HT1080 (cell line): Measurements from ENCODE around the gene CD36. TPM values are rescaled to one million over a fixed set of nuclear protein-coding genes. Genes with fewer than 3 reads are reported as not detected.
"Not testable (repeated sequence)": the region's sequence is repeated elsewhere in the genome, so short reads cannot be mapped to it uniquely, and the experiment has no call there.

Source experiments
- DNase-seq: peaks from one replicate; pipeline ENCODE4 v3.0.0-alpha.2; 2015; ENCODE audit warnings: low read depth
- total RNA-seq: library from RNA; depleted of rRNA; stranded (reverse); fragments of >200 nt; shearing (Covaris generic); gene quantifications from 2 replicates; pipeline ENCODE4 v1.2.3, GENCODE V29; 2014

The CD36 gene
- total RNA-seq, 1 experiment from 2014 or later = not detected

DNA sequence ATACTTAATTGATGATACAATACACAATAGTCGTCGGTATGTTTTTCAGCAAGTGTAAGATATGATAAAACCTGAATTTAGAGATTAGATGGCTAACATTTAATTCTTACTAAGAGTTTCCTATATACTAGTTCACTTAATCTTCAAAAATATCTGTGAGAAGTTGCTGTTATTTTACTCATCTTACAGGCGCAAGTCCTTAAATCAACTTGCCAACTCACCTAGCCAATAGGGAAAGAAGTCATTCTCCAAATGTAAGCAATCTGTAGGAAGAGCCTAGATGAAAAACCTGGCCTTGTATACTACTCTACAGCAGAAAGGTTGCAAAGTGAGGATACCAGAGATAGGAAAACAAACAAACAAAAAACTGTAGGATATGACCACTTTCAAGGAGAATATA is 10.6 kb downstream of the CD36 start:
- DNase-seq = no peak

DNA sequence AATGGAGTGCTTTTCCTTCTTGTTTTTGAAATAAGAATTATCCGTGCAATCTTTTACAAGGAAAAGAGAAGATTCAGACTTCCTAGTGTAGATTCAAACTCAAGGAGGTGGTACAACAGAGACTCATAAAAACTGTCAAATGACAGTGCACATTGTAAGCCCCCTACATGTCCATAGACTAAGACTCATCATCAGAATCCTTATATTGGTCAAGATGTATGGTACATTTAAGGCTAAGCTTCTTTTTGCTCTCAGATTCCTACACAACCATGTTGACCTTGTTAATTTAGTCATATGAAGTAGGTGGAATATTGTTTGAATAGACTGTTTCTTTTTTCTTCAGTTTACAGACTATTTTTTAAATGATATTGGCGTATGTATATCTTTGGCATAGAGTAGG is 11.6 kb downstream of the CD36 start:
- no peak for DNase-seq

DNA sequence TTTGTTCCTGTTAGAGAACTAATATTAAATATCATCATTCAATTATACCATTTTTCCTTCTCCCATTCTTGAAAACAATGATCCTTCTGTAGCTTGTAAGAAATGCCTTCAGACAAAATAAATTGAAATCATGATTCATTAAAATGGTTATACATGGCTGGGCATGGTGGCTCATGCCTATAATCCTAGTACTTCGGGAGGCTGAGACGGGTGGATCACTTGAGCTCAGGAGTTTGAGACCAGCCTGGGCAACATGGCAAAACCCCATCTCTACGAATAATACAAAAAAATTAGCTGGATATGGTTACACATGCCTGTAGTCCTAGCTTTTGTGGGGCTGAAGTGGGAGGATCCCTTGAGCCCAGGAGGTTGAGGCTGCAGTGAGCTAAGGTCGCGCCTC is 13.0 kb downstream of the CD36 start:
- no peak for DNase-seq

DNA sequence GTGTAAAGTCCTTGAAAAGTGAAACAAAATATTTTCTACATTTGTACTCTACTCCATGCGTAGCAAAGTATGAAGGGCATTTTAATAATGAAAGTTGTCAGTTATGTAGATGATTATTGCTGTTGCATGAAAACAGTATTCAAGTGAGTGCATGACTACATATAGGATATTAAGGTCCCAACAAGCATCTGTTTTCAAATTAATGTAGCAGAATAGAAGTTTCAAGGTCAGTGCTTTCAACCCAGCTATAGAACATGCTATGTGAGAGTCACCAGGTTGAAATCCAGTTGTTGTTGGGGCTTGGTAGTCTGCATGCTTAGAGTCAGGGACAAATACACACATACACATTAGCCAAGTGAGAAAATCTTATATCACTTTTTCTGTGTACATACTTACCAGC is 14.8 kb downstream of the CD36 start:
- DNase-seq = no peak

DNA sequence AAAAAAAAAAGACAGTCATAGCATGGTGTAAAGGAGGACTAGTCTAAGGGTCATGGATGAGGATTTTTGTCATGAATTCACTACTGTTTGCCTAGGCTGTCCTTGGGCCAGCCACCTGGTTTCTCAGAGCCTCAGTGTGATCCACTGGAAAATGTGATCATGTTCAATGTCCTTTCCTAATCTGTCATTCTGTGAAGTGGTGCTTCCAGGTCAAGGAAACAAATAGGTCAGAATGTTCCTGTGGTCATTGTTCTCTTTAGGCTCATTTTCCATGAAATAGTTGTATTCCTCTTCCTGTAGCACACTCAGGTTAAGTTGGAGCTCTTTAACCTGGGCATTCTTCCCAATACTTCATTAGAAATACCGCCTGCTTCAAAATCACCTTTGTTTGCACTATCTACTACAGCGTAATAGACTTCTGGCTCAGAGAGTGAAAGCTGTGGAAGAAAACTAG is 16.5 kb downstream of the CD36 start:
- DNase-seq = no peak

DNA sequence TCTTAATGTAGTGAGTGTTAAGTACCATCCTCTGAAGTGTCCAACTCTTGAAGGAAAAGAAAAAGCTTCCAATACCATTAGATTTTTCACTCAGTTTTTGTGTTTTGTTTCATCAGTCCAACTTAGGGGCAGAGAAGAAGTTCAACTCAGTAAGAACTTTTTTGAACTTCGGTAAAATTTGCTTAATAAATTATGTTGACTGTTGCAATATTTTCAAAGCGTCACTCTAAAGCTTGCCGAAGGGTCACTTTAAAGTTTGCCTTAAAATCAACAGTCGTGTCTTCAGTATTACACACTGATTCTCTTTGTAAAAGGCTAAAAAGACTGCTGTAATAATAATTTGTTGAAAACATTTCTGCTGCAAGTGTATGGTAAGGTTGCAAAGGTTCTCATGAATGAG is 17.6 kb downstream of the CD36 start:
- no peak for DNase-seq

DNA sequence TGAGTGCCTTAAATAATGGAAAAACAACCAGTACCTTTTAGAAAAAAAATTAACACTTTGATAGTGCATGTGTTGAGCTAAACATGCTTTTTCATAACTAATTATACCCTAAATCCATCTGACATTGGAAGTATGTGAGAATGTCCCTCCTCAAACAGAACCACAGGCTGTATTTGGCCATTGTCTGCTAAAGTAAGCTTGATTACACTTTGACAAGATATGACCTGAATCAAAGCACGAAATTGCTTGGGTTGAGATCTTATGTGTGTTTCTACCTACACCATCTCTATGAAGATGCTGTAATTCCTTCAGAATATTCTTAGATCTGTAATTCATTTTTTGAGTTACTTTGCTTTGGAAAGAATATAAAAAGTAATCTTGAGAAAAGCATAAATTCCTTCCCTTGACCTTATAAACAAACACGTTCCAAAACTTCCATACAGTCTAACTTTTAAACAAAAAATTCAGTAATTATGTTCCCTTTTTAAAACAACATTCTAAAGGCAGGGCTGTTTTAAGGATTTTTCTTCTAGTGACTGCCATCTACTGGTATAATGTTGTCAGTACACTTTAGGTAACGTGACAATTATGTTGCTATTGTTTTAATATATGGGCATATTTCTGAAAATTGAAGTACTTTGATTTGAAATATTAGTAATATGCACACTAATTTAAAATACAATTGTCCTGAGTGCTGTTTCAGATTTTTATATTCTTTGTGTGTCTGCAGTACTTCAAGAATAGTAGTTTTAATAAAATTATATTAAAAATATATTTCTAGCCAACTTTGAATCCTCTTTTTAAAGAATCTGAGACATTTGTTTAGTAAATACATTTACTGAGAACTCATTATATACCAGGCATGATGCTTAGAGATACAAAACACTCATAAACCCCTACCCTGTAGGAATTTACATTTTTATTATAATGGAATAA is 20.9 kb downstream of the CD36 start:
- peak; percentile 29 for DNase-seq

DNA sequence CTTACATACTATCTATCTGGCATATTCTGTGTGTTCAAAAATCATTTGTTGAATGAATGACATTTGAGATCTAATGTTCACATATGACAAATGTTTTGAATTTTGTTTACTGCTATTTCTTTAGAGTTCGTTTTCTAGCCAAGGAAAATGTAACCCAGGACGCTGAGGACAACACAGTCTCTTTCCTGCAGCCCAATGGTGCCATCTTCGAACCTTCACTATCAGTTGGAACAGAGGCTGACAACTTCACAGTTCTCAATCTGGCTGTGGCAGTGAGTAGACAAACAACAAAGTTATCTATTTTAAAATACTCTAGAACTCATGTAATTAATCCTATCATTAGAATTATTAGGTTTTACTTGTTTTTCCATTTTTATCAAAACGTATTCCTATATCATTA is 22.5 kb downstream of the CD36 start:
- no peak for DNase-seq

DNA sequence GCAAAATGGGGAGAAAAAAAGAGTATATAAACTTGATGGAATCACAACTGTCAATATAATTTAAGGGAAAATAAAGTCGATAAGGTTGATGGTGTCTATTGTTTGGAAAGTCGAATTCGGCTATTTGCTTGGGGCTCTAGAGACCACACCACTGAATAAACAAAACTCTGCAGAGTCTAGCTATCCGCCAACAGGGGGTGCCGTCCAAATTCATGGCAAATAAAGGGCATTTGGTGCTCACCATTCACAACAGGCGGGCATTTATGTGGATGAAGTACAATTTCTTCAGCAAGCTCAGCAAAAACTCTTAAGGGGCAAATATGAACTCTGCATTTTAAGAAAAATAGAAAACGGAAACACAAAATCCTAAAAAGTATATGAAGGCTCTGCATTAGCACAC is 23.3 kb downstream of the CD36 start:
- DNase-seq = no peak

DNA sequence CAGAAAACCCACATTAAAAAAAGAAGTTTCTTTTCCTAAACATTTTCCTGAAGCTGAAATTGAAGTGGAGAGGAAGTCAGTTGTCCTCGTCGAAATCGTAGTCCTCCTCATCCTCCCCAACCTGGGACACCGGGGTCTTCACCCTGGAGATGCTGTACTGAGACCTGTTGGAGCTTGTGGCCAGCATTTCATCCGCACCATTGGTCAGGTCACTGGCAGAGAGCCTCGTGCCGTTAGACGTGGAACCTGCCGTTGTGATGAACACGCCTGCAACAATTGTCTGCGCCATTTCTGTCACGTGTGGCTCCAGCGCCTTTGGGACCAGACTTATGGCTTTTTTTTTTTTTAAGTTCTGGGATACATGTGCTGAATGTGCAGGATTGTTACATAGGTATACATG is 23.8 kb downstream of the CD36 start:
- no peak for DNase-seq

DNA sequence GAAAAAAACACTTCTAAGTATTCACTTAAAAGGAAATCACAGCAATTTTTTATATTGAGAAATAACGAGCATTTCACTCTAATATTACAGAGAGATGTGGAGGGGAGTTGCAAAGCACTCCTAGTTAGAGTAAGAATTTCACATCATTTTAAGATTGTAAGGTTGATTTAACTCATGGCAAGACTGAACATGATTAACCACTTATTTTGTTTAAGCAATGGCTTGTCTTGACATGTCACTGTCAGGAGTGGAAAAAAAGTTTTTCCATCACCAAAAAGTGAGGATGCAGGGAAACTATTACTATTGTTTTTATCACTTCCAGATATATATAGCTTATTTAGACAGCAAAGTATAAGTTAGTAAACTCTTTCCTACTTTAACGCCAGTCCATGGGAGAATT is 27.1 kb downstream of the CD36 start:
- no peak for DNase-seq

DNA sequence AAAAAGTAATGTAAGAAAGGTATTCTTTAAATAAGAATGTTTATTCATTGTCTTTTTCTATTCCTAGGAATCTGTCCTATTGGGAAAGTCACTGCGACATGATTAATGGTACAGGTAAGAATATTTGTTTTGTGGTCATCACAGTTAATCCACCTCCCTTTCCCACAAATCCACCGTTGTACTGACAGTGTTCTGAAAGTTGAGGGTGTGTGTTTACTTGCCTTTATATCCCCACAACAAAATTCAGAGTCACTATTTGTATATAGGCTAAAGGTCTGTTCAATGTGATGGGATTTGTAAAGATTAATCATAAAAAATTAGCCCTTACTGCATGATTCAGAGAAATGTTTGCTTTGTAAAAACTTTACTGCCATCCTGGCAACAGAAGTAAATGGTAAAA is 27.9 kb downstream of the CD36 start:
- no peak for DNase-seq

DNA sequence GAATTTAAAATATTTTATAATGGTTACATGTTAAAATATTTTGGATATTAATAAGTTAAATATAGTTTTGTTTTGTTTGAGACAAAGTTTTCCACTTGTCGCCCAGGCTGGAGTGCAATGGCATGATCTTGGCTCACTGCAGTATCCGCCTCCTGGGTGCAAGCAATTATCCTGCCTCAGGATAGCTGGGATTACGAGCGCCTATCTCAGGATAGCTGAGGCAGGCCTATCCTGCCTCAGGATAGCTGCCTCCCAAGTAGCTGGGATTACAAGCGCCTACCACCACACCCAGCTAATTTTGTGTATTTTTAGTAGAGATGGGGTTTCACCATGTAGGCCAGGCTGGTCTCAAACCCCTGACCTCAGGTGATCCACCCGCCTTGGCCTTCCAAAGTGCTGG is 30.9 kb downstream of the CD36 start:
- DNase-seq = not testable (repeated sequence)

DNA sequence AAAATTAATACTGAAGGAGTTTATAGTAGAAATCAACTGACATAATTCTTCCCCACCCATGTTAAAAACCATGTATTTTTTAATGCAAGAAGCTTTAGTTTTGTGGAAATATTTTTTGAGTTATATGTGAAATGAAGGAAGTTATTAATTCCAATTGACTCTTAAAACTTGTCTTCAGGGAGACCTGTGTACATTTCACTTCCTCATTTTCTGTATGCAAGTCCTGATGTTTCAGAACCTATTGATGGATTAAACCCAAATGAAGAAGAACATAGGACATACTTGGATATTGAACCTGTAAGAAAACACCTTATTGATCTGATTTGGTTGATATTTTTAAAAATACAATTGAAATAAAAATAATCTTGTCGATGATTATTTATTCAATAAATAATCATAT is 33.3 kb downstream of the CD36 start:
- no peak for DNase-seq

DNA sequence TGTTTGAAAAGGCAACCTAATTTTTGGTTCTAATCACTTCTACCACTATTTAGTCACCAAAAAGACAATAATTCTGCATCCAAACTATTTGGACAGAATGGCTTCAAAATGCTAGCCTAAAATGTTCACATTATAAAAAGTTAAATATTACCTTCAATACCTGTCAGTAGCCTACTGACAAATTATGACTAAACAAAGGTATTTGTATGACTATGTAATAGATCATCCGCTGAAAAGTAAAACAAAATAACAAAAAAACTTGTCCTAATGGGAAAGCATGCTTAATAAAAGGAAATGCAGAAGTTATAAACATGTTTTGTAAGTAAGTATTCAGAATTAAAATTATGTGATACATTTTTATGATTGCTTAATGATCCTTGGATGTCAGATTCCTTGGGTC is 36.6 kb downstream of the CD36 start:
- no peak for DNase-seq

DNA sequence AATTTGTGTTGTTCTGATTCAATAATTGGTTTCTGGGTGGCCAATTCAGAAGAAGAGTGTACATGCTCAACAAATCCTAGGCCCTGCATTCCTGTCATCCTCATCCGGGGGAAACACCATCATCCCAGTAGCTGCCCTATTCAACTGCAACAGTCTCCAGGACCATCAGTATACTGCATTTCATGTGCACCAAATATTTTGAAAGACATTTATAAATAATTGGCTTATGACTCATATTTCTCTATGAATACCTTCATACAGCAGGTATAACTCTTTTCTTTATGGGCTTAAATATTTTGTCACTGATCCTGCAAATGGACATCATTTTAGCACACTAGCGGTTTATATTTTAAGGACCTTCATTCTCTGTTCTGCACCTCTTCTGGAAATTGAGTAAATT is 38.0 kb downstream of the CD36 start:
- no peak for DNase-seq

DNA sequence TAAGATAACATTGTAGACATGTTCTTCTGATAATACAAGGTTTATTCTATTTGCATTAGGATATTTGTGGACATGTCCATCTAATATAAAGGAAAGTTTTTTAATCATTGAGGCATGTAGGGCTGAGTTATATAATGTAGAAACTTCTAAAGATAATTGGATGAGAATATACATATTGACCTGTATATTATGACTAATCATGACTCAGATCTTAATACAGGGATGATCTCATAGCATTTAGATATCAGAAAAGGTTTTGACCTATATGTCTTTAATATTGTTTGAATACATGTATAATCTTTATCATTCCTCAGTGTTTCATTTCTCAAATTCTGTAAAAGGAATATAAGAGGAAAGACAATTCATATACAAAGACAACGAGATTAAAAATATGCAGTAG is 39.2 kb downstream of the CD36 start:
- DNase-seq = no peak

DNA sequence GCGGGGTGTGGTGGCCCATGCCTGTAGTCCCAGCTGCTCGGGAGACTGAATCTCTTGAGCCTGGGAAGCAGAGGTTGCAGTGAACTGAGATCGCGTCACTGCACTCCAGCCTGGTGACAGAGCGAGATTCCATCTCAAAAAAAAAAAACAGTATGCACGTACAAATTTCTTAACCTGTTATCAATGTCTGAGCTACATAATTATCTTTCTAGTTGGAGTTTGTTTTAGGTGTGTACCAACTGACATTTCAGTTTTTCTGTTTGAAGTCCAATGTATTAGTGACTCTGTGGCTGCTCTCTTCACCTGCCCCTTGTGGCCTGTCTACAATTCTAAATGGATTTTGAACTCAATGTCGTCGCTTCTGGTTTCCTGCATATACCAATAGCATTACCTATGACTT is 40.3 kb downstream of the CD36 start:
- DNase-seq = no peak

DNA sequence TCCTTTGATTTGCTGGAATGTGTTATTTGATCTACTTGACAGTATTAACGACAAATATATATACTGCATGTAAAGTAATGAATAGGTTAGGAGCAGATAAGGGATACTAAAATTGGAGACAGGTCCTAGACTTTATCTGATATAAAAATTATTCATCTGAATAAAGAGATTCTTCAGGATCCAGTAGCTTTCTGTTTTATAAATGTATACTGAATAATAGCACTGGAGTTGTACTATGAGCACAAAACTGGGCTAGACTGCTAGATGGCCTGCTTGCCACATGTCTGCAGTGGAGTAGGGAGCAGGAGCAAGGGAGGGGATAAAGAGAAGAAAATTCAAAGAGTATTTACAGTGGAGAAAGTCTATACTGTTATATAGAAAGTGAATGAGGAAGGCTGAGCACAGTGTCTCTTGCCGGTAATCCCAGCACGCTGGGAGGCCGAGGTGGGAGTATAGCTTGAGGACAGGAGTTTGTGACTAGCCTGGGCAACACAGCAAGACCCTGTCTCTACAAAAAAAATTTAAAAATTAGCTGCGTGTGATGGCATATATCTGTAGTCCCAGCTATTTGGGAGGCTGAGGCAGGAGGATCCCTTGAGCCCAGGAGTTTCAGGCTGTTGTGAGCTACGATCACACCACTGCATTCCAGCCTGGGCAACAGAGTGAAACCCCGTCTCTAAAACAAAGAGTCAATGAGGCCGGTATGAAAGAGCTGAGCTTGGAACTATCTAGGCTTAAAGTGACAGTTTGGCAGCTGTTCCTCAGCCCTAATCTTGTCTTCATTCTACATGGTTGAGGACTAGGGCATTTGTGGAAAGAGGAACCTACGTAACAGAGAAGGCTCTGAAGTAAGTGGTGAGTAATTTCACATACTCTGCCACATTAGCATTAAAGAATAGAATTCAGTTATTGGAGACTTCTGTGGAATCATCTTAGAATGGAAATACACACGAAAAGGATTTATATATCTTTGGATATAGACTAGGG is 41.8 kb downstream of the CD36 start:
- DNase-seq = no peak

DNA sequence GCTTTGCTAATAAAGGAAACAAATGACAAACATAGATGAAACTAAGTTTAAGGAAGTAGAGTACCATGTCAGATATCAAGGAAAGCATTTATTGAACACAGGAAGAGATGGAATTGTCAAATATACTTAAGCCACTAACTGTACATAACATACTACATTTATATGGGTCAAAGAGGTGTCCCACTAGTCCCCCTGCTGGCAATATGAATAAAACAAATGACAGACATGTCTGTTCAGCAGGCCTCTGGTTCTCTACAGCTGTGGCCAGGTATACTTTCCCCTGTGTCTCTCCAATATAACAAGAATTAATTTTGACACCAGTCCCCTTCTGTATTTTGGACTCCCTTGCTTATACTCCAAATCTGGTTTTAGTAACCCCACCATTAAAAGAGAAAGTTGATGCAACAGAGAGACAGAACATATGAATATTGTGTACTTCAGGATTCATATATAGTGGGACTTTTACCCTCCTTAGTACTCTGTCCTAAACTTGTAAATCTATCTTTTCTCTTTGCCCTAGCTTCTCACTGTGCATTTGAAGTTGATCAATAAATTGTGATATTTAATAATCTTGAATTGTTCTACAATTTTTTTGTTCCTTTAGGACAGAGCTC is 42.9 kb downstream of the CD36 start:
- peak; percentile 29 for DNase-seq

DNA sequence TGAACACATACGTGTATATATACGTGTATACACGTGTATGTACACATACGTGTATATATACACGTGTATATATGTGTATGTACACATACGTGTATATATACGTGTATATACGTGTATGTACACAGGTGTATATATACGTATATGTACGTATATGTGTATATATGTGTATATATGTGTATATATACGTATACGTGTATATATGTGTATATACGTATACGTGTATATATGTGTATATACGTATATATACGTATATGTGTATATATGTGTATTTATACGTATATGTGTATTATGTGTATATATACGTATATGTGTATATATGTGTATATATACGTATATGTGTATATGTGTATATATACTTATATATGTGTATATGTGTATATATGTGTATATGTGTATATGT is 44.3 kb downstream of the CD36 start:
- DNase-seq = no peak

DNA sequence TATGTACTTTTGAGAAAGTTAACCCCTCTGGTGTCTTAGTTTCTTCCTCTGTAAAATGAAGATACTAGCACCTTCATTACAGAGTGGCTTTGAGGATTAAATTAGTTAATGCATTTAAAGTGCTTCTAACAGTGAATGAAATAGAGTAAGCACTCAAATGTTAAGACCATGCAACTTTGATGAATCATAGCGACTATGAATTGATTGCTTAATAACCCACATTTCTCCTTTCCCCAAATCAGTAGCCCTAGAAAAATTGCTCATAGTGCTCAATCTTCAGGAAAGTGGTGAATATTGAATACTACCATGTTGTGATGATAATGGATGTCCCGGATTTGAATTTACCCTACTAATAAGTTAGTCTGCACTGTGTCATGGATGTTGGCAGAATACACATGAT is 48.1 kb downstream of the CD36 start:
- DNase-seq = peak; percentile 15
